ENCODE data around the gene FEZF2. TPM values are rescaled to one million over a fixed set of nuclear protein-coding genes. Genes with fewer than 3 reads are reported as not detected.

The FEZF2 gene
- total RNA-seq, 3 donors from 2014 or later (not counting 1 experiment from before 2014, with no cell fraction given) = not detected

- Mint-ChIP-seq H3K27me3 (ENCODE audit: low read depth in 2 of 2) (peaks cover 46 to 63% of the 10 kb centered on the region in 2 donors), H3K9me3 (peaks cover 0 to 2% of the 10 kb centered on the region in 2 donors), H3K4me1 (no peaks in the 10 kb centered on the region), H3K27ac (no peak overlapping the region), H3K36me3 (peaks cover 19% of the 10 kb centered on the region), H3K4me3 (no peak overlapping the region)
- no peak overlapping the region for H3K4me3 ChIP-seq (ENCODE audit: low read length)
- H3K27me3 ChIP-seq (ENCODE audit: control insufficient read depth, insufficient read depth, low read length) = peaks cover 44% of the 10 kb centered on the region
- H3K36me3 ChIP-seq (ENCODE audit: control insufficient read depth, insufficient read depth, low read length) = no peaks in the 10 kb centered on the region
- ATAC-seq (no peak), DNase-seq (no peak)
- H3K9me3 ChIP-seq (ENCODE audit: control insufficient read depth, insufficient read depth, low read length) = no peaks in the 10 kb centered on the region
- WGBS (ENCODE audit: insufficient coverage) = 21% methylated on average over 65 of the region's 65 CpGs
- intact Hi-C loops (cut with micrococcal nuclease) = no loop called here
- TF ChIP-seq, protein P1, sequence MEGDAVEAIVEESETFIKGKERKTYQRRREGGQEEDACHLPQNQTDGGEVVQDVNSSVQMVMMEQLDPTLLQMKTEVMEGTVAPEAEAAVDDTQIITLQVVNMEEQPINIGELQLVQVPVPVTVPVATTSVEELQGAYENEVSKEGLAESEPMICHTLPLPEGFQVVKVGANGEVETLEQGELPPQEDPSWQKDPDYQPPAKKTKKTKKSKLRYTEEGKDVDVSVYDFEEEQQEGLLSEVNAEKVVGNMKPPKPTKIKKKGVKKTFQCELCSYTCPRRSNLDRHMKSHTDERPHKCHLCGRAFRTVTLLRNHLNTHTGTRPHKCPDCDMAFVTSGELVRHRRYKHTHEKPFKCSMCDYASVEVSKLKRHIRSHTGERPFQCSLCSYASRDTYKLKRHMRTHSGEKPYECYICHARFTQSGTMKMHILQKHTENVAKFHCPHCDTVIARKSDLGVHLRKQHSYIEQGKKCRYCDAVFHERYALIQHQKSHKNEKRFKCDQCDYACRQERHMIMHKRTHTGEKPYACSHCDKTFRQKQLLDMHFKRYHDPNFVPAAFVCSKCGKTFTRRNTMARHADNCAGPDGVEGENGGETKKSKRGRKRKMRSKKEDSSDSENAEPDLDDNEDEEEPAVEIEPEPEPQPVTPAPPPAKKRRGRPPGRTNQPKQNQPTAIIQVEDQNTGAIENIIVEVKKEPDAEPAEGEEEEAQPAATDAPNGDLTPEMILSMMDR (IDR thresholded peaks at IDR 0.05) = no peak
- no peak overlapping the region for H3K27ac ChIP-seq (ENCODE audit: low read length)
- H3K4me1 ChIP-seq (ENCODE audit: control insufficient read depth, insufficient read depth, low read length) = no peaks in the 10 kb centered on the region
Measured at GRCh38 chr3:62376906-62377877, 3.8 kb upstream of the FEZF2 start.

GRCh38 chr3:62376454-62376720 is 3.0 kb upstream of the FEZF2 start:
- TF ChIP-seq, protein P1 (IDR thresholded peaks at IDR 0.05) = no peak
- peaks cover under 1% of the 10 kb centered on the region for H3K9me3 ChIP-seq (ENCODE audit: control insufficient read depth, insufficient read depth, low read length)
- H3K4me3 ChIP-seq (ENCODE audit: low read length) = no peak overlapping the region
- H3K27me3 ChIP-seq (ENCODE audit: control insufficient read depth, insufficient read depth, low read length) = peaks cover 52% of the 10 kb centered on the region
- 65% methylated on average over 3 of the region's 3 CpGs for WGBS (ENCODE audit: insufficient coverage)
- H3K36me3 Mint-ChIP-seq = peaks cover 19% of the 10 kb centered on the region
- no peaks in the 10 kb centered on the region for H3K36me3 ChIP-seq (ENCODE audit: control insufficient read depth, insufficient read depth, low read length)
- DNase-seq (no peak), ATAC-seq (no peak)
- intact Hi-C loops (cut with micrococcal nuclease) = no loop called here
- H3K4me1 Mint-ChIP-seq = no peaks in the 10 kb centered on the region
- no peak overlapping the region for H3K27ac ChIP-seq (ENCODE audit: low read length)
- no peak overlapping the region for H3K27ac Mint-ChIP-seq
- H3K27me3 Mint-ChIP-seq (ENCODE audit: low read depth in 2 of 2) = peaks cover 52 to 60% of the 10 kb centered on the region in 2 donors
- H3K4me1 ChIP-seq (ENCODE audit: control insufficient read depth, insufficient read depth, low read length) = no peaks in the 10 kb centered on the region
- no peak overlapping the region for H3K4me3 Mint-ChIP-seq
- peaks cover 0 to 2% of the 10 kb centered on the region in 2 donors for H3K9me3 Mint-ChIP-seq

DNA sequence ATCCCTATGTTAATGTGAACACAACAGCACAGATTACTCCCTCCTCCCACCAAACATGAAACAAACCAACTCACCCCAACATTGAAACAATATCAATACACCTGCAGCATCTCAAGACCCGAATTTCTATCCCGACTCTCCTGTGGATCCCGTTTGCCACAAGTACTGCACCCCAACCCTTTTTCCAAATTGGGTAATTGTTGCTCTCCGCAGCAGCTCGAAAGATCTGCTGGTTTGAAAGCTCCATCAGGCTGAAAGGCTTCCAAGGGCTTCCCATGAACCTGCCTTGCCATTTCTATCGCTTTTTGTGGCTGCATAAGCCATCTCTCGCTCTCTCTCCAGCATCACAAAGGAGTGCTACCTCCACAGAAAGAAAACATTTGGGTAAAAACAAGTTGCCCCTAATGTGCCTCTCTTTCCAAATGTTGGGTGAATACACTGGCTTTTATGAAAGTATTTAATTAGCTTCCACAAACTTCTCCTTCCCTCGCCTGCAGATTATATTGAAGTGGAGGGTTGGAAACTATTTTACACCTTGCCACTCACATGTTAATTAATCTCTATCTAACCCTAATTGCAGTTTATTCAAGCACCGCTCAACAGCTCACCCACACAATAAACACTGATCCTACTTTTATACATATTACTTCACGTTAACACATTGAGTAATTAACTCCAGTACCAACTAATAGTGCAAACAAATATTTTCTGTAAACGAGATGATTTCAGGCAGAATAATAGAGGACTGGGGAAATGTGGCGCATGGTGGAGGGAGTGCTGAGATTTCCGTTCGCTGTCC is 2.5 kb upstream of the FEZF2 start:
- no peak for ATAC-seq
- intact Hi-C loops (cut with micrococcal nuclease) = no loop called here
- Mint-ChIP-seq H3K27ac (no peak overlapping the region), H3K4me3 (no peak overlapping the region), H3K36me3 (peaks cover 19% of the 10 kb centered on the region), H3K27me3 (ENCODE audit: low read depth in 2 of 2) (peaks cover 54 to 60% of the 10 kb centered on the region in 2 donors), H3K9me3 (peaks cover 0 to 2% of the 10 kb centered on the region in 2 donors), H3K4me1 (no peaks in the 10 kb centered on the region)
- H3K4me1 ChIP-seq (ENCODE audit: control insufficient read depth, insufficient read depth, low read length) = no peaks in the 10 kb centered on the region
- no peak overlapping the region for H3K27ac ChIP-seq (ENCODE audit: low read length)
- no peaks in the 10 kb centered on the region for H3K36me3 ChIP-seq (ENCODE audit: control insufficient read depth, insufficient read depth, low read length)
- peaks cover 6% of the 10 kb centered on the region for H3K9me3 ChIP-seq (ENCODE audit: control insufficient read depth, insufficient read depth, low read length)
- DNase-seq = no peak
- 10% methylated on average over 9 of the region's 14 CpGs for WGBS (ENCODE audit: insufficient coverage)
- no peak overlapping the region for H3K4me3 ChIP-seq (ENCODE audit: low read length)
- TF ChIP-seq, protein P1 (IDR thresholded peaks at IDR 0.05) = no peak
- peaks cover 51% of the 10 kb centered on the region for H3K27me3 ChIP-seq (ENCODE audit: control insufficient read depth, insufficient read depth, low read length)

Measured in natural killer cell (primary cell).